ENCODE data around the gene SSPN. TPM values are rescaled to one million over a fixed set of nuclear protein-coding genes. Genes with fewer than 3 reads are reported as not detected.

Gene SSPN
- total and polyA plus RNA-seq, 2 experiments from 2014 or later = 1.1 to 2.3 TPM

DNA sequence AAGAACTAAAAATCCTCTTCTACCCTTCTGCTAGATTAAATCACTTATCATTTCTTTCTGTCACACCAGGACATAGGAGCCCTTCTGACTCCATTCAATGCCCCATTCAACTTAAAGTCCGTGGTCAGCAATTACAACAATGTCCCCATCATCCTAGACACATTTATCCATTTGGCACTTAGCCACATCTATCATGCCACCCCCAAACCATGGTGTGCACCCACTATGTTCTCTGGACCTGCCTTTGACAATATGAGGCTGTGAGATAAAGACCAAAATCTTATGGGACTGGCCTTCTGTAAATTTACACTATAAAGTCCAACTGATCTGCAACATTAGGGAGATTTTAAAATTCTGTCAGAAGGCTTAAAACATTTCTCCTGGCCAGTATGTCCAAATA lies 104.4 kb downstream of the SSPN start:
- Mint-ChIP-seq H3K27me3 (ENCODE audit: insufficient read depth, low read depth, poor library complexity) (peaks cover 2% of the 10 kb centered on the region), H3K27ac (no peak overlapping the region), H3K36me3 (ENCODE audit: low read depth) (no peaks in the 10 kb centered on the region), H3K4me1 (no peaks in the 10 kb centered on the region), H3K4me3 (no peak overlapping the region), H3K9me3 (no peaks in the 10 kb centered on the region)
- Histone ChIP-seq H3K36me3 (ENCODE audit: insufficient read depth) (no peaks in the 10 kb centered on the region), H3K27me3 (ENCODE audit: insufficient read depth) (no peaks in the 10 kb centered on the region), H4K20me1 (replicated peaks; ENCODE audit: insufficient read depth) (no peaks in the 10 kb centered on the region), H2AFZ (no peak overlapping the region), H3F3A (replicated peaks; ENCODE audit: low read depth) (no peaks in the 10 kb centered on the region), H3K79me2 (replicated peaks; ENCODE audit: insufficient read depth) (no peaks in the 10 kb centered on the region), H3K9me2 (ENCODE audit: insufficient read depth) (no peaks in the 10 kb centered on the region), H3K4me2 (no peak overlapping the region), H3K4me1 (ENCODE audit: insufficient read depth) (no peaks in the 10 kb centered on the region), H3K4me3 (no peak overlapping the region), H3K27ac (ENCODE audit: low read depth) (no peak overlapping the region)
- DNase-seq (ENCODE audit: low spot score) = no peak
- no peak for TF ChIP-seq ZNF331 (CRISPR knock-in tag; IDR thresholded peaks at IDR 0.05; ENCODE audit: low read depth)
- TF ChIP-seq JUNB (IDR thresholded peaks at IDR 0.05; ENCODE audit: unreplicated experiment) = no peak
- TF ChIP-seq, protein P1, sequence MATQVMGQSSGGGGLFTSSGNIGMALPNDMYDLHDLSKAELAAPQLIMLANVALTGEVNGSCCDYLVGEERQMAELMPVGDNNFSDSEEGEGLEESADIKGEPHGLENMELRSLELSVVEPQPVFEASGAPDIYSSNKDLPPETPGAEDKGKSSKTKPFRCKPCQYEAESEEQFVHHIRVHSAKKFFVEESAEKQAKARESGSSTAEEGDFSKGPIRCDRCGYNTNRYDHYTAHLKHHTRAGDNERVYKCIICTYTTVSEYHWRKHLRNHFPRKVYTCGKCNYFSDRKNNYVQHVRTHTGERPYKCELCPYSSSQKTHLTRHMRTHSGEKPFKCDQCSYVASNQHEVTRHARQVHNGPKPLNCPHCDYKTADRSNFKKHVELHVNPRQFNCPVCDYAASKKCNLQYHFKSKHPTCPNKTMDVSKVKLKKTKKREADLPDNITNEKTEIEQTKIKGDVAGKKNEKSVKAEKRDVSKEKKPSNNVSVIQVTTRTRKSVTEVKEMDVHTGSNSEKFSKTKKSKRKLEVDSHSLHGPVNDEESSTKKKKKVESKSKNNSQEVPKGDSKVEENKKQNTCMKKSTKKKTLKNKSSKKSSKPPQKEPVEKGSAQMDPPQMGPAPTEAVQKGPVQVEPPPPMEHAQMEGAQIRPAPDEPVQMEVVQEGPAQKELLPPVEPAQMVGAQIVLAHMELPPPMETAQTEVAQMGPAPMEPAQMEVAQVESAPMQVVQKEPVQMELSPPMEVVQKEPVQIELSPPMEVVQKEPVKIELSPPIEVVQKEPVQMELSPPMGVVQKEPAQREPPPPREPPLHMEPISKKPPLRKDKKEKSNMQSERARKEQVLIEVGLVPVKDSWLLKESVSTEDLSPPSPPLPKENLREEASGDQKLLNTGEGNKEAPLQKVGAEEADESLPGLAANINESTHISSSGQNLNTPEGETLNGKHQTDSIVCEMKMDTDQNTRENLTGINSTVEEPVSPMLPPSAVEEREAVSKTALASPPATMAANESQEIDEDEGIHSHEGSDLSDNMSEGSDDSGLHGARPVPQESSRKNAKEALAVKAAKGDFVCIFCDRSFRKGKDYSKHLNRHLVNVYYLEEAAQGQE (IDR thresholded peaks at IDR 0.05; ENCODE audit: unreplicated experiment) = no peak
- TF ChIP-seq EZH2 (IDR thresholded peaks at IDR 0.05; ENCODE audit: low read depth, unreplicated experiment) = no peak
- TF ChIP-seq EZH2phosphoT487 (IDR thresholded peaks at IDR 0.05; ENCODE audit: unreplicated experiment) = no peak
- TF ChIP-seq NANOG (IDR thresholded peaks at IDR 0.05; ENCODE audit: borderline replicate concordance) = no peak
- TF ChIP-seq CREB1 (CRISPR knock-in tag; IDR thresholded peaks at IDR 0.05; ENCODE audit: low read depth) = no peak
- no peak for TF ChIP-seq STAT1 (IDR thresholded peaks at IDR 0.05; ENCODE audit: unreplicated experiment)
- TF ChIP-seq POLR2AphosphoS5 (IDR thresholded peaks at IDR 0.05; ENCODE audit: low read depth) = no peak
- TF ChIP-seq, protein P2, sequence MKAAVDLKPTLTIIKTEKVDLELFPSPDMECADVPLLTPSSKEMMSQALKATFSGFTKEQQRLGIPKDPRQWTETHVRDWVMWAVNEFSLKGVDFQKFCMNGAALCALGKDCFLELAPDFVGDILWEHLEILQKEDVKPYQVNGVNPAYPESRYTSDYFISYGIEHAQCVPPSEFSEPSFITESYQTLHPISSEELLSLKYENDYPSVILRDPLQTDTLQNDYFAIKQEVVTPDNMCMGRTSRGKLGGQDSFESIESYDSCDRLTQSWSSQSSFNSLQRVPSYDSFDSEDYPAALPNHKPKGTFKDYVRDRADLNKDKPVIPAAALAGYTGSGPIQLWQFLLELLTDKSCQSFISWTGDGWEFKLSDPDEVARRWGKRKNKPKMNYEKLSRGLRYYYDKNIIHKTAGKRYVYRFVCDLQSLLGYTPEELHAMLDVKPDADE (IDR thresholded peaks at IDR 0.05) = no peak
- TF ChIP-seq, protein P3, sequence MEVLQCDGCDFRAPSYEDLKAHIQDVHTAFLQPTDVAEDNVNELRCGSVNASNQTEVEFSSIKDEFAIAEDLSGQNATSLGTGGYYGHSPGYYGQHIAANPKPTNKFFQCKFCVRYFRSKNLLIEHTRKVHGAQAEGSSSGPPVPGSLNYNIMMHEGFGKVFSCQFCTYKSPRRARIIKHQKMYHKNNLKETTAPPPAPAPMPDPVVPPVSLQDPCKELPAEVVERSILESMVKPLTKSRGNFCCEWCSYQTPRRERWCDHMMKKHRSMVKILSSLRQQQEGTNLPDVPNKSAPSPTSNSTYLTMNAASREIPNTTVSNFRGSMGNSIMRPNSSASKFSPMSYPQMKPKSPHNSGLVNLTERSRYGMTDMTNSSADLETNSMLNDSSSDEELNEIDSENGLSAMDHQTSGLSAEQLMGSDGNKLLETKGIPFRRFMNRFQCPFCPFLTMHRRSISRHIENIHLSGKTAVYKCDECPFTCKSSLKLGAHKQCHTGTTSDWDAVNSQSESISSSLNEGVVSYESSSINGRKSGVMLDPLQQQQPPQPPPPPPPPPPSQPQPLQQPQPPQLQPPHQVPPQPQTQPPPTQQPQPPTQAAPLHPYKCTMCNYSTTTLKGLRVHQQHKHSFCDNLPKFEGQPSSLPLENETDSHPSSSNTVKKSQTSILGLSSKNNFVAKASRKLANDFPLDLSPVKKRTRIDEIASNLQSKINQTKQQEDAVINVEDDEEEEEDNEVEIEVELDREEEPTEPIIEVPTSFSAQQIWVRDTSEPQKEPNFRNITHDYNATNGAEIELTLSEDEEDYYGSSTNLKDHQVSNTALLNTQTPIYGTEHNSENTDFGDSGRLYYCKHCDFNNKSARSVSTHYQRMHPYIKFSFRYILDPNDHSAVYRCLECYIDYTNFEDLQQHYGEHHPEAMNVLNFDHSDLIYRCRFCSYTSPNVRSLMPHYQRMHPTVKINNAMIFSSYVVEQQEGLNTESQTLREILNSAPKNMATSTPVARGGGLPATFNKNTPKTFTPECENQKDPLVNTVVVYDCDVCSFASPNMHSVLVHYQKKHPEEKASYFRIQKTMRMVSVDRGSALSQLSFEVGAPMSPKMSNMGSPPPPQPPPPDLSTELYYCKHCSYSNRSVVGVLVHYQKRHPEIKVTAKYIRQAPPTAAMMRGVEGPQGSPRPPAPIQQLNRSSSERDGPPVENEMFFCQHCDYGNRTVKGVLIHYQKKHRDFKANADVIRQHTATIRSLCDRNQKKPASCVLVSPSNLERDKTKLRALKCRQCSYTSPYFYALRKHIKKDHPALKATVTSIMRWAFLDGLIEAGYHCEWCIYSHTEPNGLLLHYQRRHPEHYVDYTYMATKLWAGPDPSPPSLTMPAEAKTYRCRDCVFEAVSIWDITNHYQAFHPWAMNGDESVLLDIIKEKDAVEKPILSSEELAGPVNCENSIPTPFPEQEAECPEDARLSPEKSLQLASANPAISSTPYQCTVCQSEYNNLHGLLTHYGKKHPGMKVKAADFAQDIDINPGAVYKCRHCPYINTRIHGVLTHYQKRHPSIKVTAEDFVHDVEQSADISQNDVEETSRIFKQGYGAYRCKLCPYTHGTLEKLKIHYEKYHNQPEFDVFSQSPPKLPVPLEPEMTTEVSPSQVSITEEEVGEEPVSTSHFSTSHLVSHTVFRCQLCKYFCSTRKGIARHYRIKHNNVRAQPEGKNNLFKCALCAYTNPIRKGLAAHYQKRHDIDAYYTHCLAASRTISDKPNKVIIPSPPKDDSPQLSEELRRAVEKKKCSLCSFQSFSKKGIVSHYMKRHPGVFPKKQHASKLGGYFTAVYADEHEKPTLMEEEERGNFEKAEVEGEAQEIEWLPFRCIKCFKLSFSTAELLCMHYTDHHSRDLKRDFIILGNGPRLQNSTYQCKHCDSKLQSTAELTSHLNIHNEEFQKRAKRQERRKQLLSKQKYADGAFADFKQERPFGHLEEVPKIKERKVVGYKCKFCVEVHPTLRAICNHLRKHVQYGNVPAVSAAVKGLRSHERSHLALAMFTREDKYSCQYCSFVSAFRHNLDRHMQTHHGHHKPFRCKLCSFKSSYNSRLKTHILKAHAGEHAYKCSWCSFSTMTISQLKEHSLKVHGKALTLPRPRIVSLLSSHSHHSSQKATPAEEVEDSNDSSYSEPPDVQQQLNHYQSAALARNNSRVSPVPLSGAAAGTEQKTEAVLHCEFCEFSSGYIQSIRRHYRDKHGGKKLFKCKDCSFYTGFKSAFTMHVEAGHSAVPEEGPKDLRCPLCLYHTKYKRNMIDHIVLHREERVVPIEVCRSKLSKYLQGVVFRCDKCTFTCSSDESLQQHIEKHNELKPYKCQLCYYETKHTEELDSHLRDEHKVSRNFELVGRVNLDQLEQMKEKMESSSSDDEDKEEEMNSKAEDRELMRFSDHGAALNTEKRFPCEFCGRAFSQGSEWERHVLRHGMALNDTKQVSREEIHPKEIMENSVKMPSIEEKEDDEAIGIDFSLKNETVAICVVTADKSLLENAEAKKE (CRISPR knock-in tag; IDR thresholded peaks at IDR 0.05) = no peak
- TF ChIP-seq, protein P4, sequence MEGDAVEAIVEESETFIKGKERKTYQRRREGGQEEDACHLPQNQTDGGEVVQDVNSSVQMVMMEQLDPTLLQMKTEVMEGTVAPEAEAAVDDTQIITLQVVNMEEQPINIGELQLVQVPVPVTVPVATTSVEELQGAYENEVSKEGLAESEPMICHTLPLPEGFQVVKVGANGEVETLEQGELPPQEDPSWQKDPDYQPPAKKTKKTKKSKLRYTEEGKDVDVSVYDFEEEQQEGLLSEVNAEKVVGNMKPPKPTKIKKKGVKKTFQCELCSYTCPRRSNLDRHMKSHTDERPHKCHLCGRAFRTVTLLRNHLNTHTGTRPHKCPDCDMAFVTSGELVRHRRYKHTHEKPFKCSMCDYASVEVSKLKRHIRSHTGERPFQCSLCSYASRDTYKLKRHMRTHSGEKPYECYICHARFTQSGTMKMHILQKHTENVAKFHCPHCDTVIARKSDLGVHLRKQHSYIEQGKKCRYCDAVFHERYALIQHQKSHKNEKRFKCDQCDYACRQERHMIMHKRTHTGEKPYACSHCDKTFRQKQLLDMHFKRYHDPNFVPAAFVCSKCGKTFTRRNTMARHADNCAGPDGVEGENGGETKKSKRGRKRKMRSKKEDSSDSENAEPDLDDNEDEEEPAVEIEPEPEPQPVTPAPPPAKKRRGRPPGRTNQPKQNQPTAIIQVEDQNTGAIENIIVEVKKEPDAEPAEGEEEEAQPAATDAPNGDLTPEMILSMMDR (conservative IDR thresholded peaks at IDR 0.05; ENCODE audit: low read depth in 2 of 2) = no peak
- TF ChIP-seq ZNF114 (CRISPR knock-in tag; IDR thresholded peaks at IDR 0.05) = no peak
- ATAC-seq = no peak
